Measurements from ENCODE around the gene SLC6A9. TPM values are rescaled to one million over a fixed set of nuclear protein-coding genes. Genes with fewer than 3 reads are reported as not detected.

Gene SLC6A9
- total and polyA plus RNA-seq, 2 experiments from 2014 or later = 13.5 to 25.3 TPM

DNA sequence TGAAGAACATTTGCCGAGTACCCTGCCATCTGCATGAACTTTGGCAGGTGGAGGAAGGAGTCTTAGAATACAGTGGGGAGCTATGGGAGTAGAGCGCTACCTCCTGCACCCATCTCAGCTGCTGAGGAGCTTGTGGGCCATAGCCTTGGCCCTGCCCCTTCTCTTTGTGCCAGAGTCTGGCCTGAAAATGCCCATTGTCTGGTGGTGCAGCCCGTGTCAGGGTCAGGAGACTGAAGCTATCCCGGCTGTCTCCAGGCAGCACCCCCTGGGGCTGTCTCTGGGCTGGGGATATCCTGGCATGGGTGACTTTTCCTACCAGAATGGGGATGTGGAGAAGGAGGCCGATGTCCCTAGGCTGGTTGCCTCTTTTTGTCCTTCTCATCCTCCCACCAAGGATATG lies 77.2 kb downstream of the SLC6A9 start:
- H3K9me3 ChIP-seq (ENCODE audit: low read depth) = no peaks in the 10 kb centered on the region
- no peak overlapping the region for H2AFZ ChIP-seq
- no peak overlapping the region for H3K4me2 ChIP-seq
- no peak for DNase-seq (ENCODE audit: low spot score)
- H3K9me2 ChIP-seq (replicated peaks; ENCODE audit: insufficient read depth) = no peaks in the 10 kb centered on the region
- peaks cover 25% of the 10 kb centered on the region for H3K79me2 ChIP-seq
- no peaks in the 10 kb centered on the region for H4K20me1 ChIP-seq (ENCODE audit: insufficient read depth, poor library complexity, severe bottlenecking)
- TF ChIP-seq EZH2 (IDR thresholded peaks at IDR 0.05; ENCODE audit: borderline replicate concordance) = no peak
- H3K4me3 ChIP-seq = no peak overlapping the region
- no peaks in the 10 kb centered on the region for H3K27me3 ChIP-seq
- H3K4me1 ChIP-seq (ENCODE audit: insufficient read depth) = no peaks in the 10 kb centered on the region
- no peaks in the 10 kb centered on the region for H3K36me3 ChIP-seq (replicated peaks; ENCODE audit: insufficient read depth, low read depth)
- no peak overlapping the region for H3K27ac ChIP-seq
- WGBS (ENCODE audit: low lambda C conversion rate, missing lambda C conversion rate) = 90% methylated on average over 5 of the region's 5 CpGs

DNA sequence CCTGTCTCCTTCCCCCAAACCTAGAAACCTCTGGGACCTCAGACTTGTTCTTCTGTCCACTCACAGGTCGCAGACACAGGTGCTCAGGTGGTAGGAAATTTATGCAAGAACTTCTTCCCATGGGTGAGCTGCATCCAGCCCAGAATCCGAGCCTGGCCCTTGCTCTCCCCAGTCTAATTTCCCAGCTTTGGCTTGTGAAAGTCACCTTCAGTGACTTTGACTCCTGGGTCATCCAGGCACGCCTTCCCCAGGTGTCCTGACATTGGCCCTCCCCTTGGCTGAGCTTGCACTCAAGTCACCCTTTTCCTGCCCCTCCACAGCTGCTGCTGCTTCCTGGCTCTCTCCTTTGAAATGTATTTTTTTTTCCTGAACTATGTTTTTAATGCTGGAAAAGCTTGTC lies 77.9 kb downstream of the SLC6A9 start:
- Histone ChIP-seq H3K9me3 (ENCODE audit: low read depth) (no peaks in the 10 kb centered on the region), H3K4me2 (no peak overlapping the region), H3K27ac (no peak overlapping the region), H3K79me2 (peaks cover 31% of the 10 kb centered on the region), H2AFZ (no peak overlapping the region), H3K9me2 (replicated peaks; ENCODE audit: insufficient read depth) (no peaks in the 10 kb centered on the region), H3K4me3 (no peak overlapping the region), H3K36me3 (replicated peaks; ENCODE audit: insufficient read depth, low read depth) (no peaks in the 10 kb centered on the region), H3K27me3 (no peaks in the 10 kb centered on the region), H3K4me1 (ENCODE audit: insufficient read depth) (peaks cover under 1% of the 10 kb centered on the region), H4K20me1 (ENCODE audit: insufficient read depth, poor library complexity, severe bottlenecking) (no peaks in the 10 kb centered on the region)
- 89% methylated on average over 3 of the region's 3 CpGs for WGBS (ENCODE audit: low lambda C conversion rate, missing lambda C conversion rate)
- TF ChIP-seq, protein P1, sequence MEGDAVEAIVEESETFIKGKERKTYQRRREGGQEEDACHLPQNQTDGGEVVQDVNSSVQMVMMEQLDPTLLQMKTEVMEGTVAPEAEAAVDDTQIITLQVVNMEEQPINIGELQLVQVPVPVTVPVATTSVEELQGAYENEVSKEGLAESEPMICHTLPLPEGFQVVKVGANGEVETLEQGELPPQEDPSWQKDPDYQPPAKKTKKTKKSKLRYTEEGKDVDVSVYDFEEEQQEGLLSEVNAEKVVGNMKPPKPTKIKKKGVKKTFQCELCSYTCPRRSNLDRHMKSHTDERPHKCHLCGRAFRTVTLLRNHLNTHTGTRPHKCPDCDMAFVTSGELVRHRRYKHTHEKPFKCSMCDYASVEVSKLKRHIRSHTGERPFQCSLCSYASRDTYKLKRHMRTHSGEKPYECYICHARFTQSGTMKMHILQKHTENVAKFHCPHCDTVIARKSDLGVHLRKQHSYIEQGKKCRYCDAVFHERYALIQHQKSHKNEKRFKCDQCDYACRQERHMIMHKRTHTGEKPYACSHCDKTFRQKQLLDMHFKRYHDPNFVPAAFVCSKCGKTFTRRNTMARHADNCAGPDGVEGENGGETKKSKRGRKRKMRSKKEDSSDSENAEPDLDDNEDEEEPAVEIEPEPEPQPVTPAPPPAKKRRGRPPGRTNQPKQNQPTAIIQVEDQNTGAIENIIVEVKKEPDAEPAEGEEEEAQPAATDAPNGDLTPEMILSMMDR (IDR thresholded peaks at IDR 0.05; ENCODE audit: poor library complexity) = no peak
- TF ChIP-seq EZH2 (IDR thresholded peaks at IDR 0.05; ENCODE audit: borderline replicate concordance) = no peak
- TF ChIP-seq EZH2phosphoT487 (IDR thresholded peaks at IDR 0.05; ENCODE audit: low read depth, severe bottlenecking, unreplicated experiment) = no peak
- DNase-seq (ENCODE audit: low spot score) = no peak

DNA sequence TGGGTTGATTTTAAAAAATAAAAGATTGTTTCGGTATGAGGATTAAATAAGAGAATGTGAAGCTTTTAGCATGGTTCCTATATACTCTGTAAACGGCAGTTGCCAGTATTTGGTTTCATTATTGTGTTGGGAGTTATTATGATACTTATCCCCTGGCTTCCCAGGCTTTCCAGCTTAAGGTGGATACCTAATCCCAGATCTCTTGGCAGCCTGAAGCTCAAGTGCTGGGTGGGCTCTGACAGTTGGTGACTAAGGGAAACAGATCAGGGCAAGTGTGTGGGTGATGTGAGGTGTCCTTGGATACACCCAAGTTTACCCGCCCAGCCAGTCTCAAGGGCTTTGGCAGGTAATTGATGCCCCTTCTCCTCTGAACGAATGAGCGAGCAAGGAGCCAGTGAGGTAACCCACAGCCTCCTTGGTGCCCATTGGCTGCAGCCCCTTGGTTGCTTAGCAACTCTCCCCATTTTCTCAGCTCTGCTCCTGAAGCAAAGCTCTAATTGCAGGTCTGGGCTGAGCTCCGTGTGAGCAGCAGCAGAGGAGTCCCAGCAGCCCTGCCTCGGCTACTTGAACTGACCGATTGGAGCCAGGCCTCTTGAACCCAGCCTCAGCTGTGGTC lies 78.4 kb downstream of the SLC6A9 start:
- Histone ChIP-seq H3K36me3 (replicated peaks; ENCODE audit: insufficient read depth, low read depth) (no peaks in the 10 kb centered on the region), H3K9me2 (replicated peaks; ENCODE audit: insufficient read depth) (no peaks in the 10 kb centered on the region), H3K4me2 (no peak overlapping the region), H3K27ac (no peak overlapping the region), H2AFZ (no peak overlapping the region), H3K79me2 (peaks cover 36% of the 10 kb centered on the region), H4K20me1 (ENCODE audit: insufficient read depth, poor library complexity, severe bottlenecking) (no peaks in the 10 kb centered on the region), H3K9me3 (ENCODE audit: low read depth) (no peaks in the 10 kb centered on the region), H3K4me3 (no peak overlapping the region), H3K4me1 (ENCODE audit: insufficient read depth) (peaks cover 5% of the 10 kb centered on the region), H3K27me3 (no peaks in the 10 kb centered on the region)
- 56% methylated on average over 8 of the region's 8 CpGs for WGBS (ENCODE audit: low lambda C conversion rate, missing lambda C conversion rate)
- no peak for TF ChIP-seq EZH2phosphoT487 (IDR thresholded peaks at IDR 0.05; ENCODE audit: low read depth, severe bottlenecking, unreplicated experiment)
- TF ChIP-seq, protein P1 (IDR thresholded peaks at IDR 0.05; ENCODE audit: poor library complexity) = no peak
- TF ChIP-seq EZH2 (IDR thresholded peaks at IDR 0.05; ENCODE audit: borderline replicate concordance) = no peak
- no peak for DNase-seq (ENCODE audit: low spot score)

DNA sequence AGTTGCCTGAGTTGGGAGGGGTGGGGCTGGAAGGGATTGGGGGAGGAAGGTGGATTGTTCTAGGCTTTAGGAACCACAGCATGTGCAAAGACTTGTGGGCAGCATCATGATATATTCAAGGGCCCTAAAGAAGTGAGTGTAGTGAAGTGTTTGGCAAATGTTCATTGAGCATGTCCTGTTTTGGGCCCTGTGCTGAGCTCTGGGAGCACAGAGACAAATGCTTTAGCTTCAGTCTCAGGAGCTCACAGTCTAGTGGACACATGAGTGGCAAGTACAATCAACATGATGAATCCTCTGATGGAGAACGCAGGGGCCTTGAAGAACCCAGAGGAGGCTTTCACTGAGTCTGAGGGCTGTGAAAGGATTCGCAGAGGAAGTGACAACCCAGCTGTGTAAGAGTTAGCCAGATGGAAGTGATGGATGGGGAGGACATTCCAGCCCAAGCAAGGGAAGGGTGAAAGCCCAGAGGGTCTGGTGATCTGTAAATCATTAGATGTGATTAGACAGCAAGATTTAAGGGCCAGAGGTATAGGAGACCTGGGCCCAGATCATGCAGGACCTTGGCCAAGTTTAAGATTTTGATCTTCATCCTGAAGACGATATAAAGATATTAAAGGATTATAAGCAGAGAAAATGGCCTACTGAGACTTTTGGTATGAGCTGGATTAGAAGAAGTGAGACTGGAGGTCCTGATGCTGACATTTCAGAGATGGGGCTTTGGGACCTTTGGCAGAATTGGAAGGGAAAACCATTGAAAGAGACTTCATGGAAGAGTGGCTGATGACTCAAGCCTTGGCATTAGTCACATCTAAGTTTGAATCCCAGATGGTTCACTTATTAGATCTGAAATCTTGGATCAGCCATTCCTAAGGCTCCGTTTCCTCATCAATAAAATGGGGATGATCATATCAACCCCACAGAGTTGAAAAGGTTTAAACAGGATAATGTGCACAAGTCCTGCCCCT lies 80.0 kb downstream of the SLC6A9 start:
- 94% methylated on average over 4 of the region's 4 CpGs for WGBS (ENCODE audit: low lambda C conversion rate, missing lambda C conversion rate)
- Histone ChIP-seq H3K9me3 (ENCODE audit: low read depth) (no peaks in the 10 kb centered on the region), H3K4me3 (no peak overlapping the region), H4K20me1 (ENCODE audit: insufficient read depth, poor library complexity, severe bottlenecking) (no peaks in the 10 kb centered on the region), H3K9me2 (replicated peaks; ENCODE audit: insufficient read depth) (no peaks in the 10 kb centered on the region), H2AFZ (no peak overlapping the region), H3K4me1 (ENCODE audit: insufficient read depth) (peaks cover 11% of the 10 kb centered on the region), H3K27ac (no peak overlapping the region), H3K79me2 (peaks cover 45% of the 10 kb centered on the region), H3K4me2 (no peak overlapping the region), H3K36me3 (replicated peaks; ENCODE audit: insufficient read depth, low read depth) (no peaks in the 10 kb centered on the region), H3K27me3 (no peaks in the 10 kb centered on the region)
- TF ChIP-seq EZH2 (IDR thresholded peaks at IDR 0.05; ENCODE audit: borderline replicate concordance) (no peak), EZH2phosphoT487 (IDR thresholded peaks at IDR 0.05; ENCODE audit: low read depth, severe bottlenecking, unreplicated experiment) (no peak)
- TF ChIP-seq, protein P1 (IDR thresholded peaks at IDR 0.05; ENCODE audit: poor library complexity) = no peak
- no peak for DNase-seq (ENCODE audit: low spot score)

Data from hepatocyte (in vitro differentiated cells).